ENCODE results near the gene DRP2.

DNA sequence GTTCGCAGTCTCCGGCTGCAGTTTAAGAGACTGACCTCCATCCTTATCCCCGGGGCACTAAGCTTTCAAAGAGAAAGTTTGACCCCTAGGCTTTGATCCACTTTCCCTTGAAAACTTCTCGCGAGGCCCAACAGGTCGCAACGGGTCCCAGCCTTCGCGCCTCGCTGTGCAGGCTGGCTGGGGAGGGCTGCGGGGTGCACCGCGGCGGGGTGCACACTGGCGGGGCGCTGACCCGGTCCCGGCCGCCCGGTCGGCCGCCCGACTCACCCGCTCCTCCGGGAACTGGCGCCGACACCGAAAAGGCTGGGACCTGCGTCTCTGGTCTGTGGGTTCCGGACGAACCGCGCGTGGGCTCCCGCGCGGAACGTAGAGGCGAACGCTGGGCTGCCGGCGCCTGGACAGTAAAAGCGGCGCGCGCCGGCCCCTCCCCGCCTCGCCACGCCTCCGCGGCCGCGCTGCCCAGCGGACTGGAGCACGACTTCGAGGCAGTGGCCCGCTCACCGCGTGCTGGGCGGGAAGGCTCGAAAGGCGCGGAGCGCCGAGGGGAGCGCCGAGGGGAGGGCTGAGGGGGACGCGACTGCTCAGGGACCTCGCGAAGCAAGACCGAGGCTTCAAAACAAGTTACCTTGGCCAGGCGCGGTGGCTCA, 71.5 kb downstream of the DRP2 start, which contains the start of gene TAF7L:
- TF ChIP-seq YY1 (IDR thresholded peaks at IDR 0.05) (no peak), TAF1 (conservative IDR thresholded peaks at IDR 0.05) (no peak), EGR1 (IDR thresholded peaks at IDR 0.05; ENCODE audit: low read depth in 2 of 2) (no peak)
